HL-60/S4 treated with phorbol 12-myristate 13-acetate at 8.2 ng/mL for 4 days and 3 days (cell line): Measurements from ENCODE around the gene MYBPC3.

ENCODE experiments used
- in situ Hi-C: fragments of 300-500 bp; cut with MboI; formaldehyde crosslinking; loops from 2 replicates; pipeline ENCODE4 v1.15.0; 2022; ENCODE audit warnings: low sequenced_read_pairs

Gene MYBPC3

GRCh38 chr11:47352556-47352955 is at the start of gene MYBPC3:
TSS of gene MYBPC3 (minus strand) at chr11:47352702. CDS start at chr11:47352647, 55 bp downstream.
- in situ Hi-C loops, result no loop called here

- in situ Hi-C loops, result no loop called here
Observed at GRCh38 chr11:47400768-47401279, 48.3 kb upstream of the MYBPC3 start.

GRCh38 chr11:47399860-47400767 is 47.6 kb upstream of the MYBPC3 start:
- in situ Hi-C loops, result no loop called here

DNA sequence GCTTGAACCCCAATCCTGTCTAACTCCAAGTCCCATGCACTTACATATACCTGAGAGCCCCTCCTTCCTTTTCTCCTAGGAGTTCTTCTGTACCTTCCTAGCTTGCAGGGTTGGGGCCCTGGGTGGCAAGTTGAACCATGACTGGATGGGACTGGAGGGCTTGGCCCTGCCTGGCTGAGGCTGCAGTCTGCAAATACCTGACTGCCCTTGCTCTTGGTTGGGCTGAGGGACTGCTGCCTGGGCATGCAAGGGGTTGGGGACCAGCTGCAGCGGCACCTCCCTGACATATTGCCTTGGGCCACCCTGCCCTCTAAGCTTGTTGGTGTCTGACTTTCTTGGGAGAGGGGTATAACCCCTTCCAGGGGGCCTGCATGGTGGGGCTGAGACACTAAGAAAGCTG is 46.0 kb upstream of the MYBPC3 start:
- in situ Hi-C loops, result no loop called here

- in situ Hi-C loops, result no loop called here
Observed at GRCh38 chr11:47398011-47398410, 45.5 kb upstream of the MYBPC3 start.

GRCh38 chr11:47396049-47396320 is 43.5 kb upstream of the MYBPC3 start:
- in situ Hi-C loops, result no loop called here

DNA sequence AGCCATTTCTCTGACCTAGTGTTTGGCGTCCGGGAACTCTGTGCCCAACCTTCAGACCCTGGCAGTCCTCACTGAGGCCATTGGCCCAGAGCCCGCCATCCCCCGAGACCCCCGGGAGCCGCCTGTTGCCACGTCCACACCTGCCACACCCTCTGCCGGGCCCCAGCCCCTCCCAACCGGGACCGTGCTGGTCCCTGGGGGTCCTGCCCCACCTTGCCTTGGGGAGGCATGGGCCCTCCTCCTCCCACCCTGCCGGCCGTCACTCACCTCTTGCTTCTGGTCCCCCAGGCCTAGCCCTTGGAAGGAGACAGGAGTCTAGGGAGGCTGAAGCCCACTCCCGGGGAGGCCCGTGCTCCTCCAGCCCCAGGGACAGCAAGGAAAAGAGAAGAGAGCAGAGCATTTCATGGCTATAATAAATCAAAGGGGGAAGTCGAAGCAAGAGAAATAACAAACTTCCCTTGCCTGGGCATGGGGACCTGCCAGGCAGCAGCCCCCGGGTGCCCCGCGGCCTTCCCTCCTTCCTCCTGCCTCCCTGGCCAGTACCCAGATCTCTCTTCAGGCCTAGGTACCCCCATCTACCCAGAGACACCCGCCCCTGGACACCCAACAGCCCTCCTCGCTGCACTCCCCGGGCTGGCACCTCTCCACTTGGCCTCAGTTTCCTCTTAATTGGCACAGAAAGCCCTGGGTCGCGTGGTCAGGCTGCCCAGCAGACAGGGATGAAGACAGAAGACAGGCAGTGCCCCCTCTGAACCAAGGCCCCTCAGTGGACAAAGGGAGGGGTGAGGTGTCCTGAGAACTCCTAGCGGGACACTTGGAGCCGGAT is 42.9 kb upstream of the MYBPC3 start:
- in situ Hi-C loops, result no loop called here

DNA sequence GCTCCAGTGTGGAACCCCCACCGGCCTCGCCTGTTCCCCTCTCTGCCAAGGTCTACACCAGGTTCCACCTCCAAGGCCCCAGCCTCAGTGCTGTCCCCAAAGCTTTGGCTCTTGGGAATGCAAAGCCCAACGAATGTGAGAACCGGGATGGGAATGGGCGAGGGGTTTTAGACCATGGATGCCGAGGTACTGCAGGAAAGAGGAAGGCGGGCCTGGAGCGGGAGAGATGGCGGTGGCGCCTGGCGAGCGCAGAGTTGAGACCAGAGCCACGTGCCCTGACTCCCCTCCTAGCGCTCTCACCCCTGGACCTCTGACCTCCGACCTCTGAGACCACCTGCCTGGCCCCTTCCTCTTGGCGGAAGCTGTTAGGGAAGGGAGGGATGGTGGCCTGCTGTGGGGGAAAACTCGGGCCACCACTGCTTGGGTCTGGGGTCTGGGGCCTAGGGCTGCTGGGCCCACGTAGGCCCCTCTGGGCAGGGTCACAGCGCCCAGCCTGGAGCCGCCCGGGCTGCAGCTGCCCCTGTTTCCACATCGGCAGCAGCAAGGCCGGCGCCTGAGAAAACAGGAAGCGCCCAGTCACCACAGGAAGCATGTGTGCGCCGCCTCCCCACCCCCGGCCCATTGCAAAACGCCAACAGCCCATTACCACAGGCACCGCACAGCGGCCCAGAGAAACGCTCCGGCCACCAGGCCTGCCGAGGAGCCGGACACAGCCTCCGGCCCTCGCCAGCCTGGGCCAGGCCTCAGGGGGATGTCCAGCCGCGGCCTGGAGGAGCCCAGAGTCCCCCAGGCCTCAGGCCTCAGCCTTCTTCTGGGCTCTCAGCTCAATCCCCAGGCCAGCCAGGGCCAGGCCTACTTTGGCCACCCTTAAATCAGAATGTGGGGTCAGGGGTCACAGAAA is 42.1 kb upstream of the MYBPC3 start:
- in situ Hi-C loops, result no loop called here

DNA sequence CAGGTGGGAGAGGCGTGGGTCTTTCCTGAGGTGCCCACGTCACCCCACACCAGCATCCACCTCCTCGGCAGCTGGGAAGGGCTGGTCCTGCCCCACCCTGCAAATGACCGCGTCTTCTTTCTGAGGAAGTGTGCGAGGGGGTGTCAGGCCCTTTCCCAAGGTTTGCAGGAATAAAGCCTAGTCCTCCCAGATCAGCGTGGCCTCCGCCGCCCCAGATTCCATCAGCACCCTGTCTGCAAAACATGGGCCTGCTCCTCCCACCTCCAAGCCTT is 41.5 kb upstream of the MYBPC3 start:
- in situ Hi-C loops, result no loop called here

- in situ Hi-C loops, result no loop called here
Observed at GRCh38 chr11:47393163-47394049, 40.9 kb upstream of the MYBPC3 start.

- in situ Hi-C loops, result no loop called here
Observed at GRCh38 chr11:47392546-47393162, 40.2 kb upstream of the MYBPC3 start.

GRCh38 chr11:47391711-47392432 is 39.4 kb upstream of the MYBPC3 start:
- in situ Hi-C loops, result no loop called here

DNA sequence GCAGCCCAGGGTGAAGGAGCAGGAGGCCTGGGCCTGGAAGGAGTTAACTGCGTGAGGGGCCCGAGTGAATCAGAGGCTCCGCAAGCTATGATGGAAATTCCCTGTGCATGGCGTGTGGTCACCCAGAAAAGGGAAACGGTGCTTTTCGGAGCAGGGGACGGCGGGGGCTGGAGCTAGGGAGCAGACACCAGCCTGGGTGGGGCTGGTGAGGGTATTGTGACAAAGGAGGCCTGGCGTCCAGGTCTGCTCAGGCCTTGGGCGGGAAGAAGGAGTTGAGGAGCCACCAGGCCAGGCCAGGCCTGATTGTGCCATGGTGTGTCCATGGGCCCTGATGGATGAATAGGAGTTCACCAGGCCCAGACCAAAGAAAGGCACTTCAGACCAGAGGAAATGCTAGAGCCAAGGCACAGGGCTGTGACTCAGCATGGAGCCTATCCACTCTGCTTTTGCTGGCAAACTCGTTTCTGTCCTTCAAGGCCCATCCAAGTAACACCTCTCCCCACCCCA is 38.6 kb upstream of the MYBPC3 start:
- in situ Hi-C loops, result no loop called here

GRCh38 chr11:47390422-47390760 is 37.9 kb upstream of the MYBPC3 start:
- in situ Hi-C loops, result no loop called here

GRCh38 chr11:47389577-47390421 is 37.3 kb upstream of the MYBPC3 start:
- in situ Hi-C loops, result no loop called here

DNA sequence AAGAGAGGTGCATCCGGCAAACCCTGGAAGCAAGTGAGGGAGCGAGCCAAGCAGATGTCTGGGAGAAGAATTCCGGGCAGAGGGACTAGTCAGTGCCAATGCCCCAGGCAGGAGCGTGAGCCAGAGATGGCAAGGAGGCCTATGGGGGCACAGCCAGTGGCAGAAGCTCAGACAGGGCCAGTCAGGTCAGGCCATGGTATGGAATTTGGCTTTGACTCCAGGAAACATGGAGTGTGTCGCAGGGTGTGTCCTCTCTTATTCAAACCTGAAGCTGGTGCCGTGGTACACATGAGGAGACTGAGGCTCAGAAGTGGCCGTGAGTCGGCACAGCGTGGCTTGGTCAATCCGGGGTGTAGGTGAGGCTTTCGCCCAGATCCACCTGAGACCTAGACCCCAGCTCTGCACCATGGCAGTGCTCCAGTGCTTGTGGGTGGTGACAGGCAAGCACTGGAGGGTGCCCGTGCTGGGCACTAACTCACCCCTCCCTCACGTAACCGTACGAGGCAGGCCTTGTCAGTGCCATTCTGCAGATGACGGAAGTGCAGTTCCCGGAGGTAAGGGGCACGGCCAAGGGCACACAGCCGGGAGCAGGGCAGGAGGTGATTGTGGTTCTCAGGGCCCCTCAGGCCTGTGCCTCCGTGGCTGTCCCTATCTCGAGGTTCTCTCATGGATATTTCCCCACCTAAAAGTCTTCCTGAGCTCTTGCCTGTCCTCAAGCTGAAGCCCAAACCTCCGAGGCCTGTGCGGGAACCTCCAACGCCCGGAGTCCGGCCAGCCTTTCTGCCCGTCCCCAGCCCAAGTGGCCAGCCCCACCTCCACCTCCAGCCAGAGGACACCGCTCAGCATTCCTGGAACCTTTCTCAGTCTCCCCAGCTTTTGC is 36.4 kb upstream of the MYBPC3 start:
- in situ Hi-C loops, result no loop called here
